NCI-H1930 (cell line): Measurements from ENCODE around the gene ZNF385C.

Experiments
- DNase-seq, 2 experiments: peaks; one replicate each; lab custom pipeline; 2025; lab: John Stamatoyannopoulos, UW

ZNF385C gene

GRCh38 chr17:41988418-41988817 lies 109.9 kb downstream of the ZNF385C start:
- no peak for DNase-seq

GRCh38 chr17:41987642-41988041 lies 110.6 kb downstream of the ZNF385C start:
- DNase-seq = no peak

DNA sequence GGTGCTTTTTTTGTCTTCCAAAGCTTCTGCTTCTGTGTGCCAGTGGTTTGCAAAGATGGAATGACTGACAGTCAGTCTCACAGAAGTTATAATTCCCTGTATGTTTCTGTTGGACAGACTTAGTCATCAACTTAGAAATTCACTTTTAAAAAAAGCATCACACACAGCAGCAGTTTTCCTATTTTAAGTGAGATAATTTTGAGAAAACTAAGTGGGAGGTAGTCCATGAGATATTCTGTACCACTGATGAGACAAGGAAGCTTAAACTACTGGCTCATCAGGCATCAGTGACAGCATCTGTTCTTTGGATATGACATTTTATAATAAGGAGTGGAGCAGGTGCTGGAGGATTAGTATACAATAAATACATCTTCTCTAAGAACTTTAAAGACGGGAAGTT lies 111.6 kb downstream of the ZNF385C start:
- no peak for DNase-seq

DNA sequence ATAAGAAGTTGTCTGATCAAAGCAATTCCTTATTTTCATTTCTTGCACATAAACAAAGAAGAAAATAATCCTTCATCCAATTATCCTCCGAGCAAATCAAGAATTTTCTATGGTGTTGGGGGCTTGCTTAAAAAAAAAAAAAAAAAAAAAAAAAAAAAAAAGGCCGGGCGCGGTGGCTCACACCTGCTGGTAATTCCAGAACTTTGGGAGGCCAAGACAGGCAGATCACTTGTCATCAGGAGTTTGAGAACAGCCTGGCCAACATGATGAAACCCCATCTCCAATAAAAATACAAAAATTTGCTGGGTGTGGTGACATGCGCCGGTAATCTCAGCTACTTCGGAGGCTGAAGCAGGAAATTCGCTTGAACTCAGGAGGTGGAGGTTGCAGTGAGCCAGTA lies 112.4 kb downstream of the ZNF385C start:
- DNase-seq = no peak

DNA sequence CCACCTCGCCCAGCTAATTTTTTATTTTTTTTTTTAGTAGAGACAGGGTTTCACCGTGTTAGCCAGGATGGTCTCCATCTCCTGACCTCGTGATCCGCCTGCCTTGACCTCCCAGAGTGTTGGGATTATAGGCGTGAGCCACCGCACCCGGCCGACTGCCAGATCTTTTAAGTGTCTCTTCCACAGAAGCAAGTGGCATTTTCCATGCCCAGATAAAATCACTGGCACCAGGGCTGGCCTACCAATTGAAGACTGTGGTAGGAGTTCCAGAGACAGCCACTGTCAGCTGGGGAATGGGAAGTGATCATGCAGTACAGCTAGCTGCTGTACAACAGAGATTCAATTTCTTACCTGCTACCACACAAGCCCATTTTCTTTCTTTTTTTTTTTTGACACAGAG lies 113.8 kb downstream of the ZNF385C start:
- DNase-seq = no peak

GRCh38 chr17:41982026-41982760 lies 116.1 kb downstream of the ZNF385C start:
- DNase-seq = no peak

GRCh38 chr17:41977991-41978390 lies 120.3 kb downstream of the ZNF385C start:
- no peak for DNase-seq

DNA sequence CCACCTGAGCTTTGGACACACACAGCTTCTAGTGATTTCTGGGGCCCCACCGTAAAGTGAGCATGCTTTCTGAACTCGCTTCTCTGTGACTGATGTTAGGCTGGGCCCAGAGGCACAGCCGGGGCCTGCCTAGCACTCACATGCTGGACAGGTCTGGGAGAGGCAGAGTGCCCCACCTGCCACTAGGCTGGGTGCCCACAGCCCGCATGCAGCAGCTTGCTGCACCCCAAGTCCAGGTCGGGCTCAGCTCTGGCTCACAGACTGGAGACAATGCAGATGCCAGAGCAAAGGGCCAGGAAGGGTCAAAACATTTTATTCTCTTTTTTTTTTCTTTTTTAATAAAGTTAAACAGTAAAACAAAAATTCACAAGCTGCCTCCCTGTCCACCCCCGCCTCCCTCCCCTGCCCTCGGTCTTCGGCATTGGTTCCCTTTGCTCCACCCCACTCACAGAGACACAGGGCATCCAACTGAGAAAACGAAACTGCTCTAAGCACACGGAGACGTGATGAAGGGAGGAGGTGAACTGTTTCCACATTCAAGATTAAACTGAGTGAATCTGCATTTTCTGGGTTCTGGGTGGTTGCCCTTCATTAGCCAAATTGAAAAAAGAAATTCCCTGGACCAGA lies 122.0 kb downstream of the ZNF385C start:
- no peak for DNase-seq
